CD4-positive, alpha-beta T cell (primary cell): ENCODE measurements around the gene GSTM5. TPM values are rescaled to one million over a fixed set of nuclear protein-coding genes. Genes with fewer than 3 reads are reported as not detected.
A peak's percentile ranks its signal among the peaks of the same experiment; 100 is the strongest.

Source experiments
- ATAC-seq: fragments of 200-7000 bp; cut with Tn5 transposase; one replicate; pipeline ENCODE4 v1.10.0; 2022; ENCODE audit warnings: mild to moderate bottlenecking; ENCODE audit not compliant: poor library complexity
- CTCF ChIA-PET: fragments of 350-600 bp; sonication (Branson Sonifier 250); formaldehyde crosslinking; loops from one replicate; lab custom pipeline; 2021; ENCODE audit warnings: antibody characterized with exemption, inconsistent platforms; lab: Charles Lee
- POLR2A ChIA-PET: fragments of 350-600 bp; sonication (Branson Sonifier 250); formaldehyde crosslinking; loops from one replicate; lab custom pipeline; 2021; ENCODE audit warnings: antibody characterized with exemption, inconsistent platforms; lab: Charles Lee
- DNase-seq, 14 experiments: peaks; one replicate each; pipeline ENCODE4 v3.0.0-alpha.2; 2013 to 2020; ENCODE audit warnings: mixed read lengths in 2 of 14
- H3K27ac ChIP-seq, 2 donors: one replicate each; pipeline versions ENCODE4 v1.5.1 to v1.7.0; 2013; ENCODE audit warnings: low read length in 2 of 2, low read depth in 1 of 2, mild to moderate bottlenecking in 1 of 2
- H3K27me3 ChIP-seq, 2 experiments: 1 replicate in 1 of 2; 2 replicates in 1 of 2; pipeline versions ENCODE4 v1.6.1 to v1.7.0; 2013; ENCODE audit warnings: low read length in 2 of 2, control low read depth in 1 of 2, mild to moderate bottlenecking in 1 of 2, moderate library complexity in 1 of 2; ENCODE audit not compliant: insufficient read depth in 2 of 2, control insufficient read depth in 1 of 2
- H3K36me3 ChIP-seq: one replicate; pipeline ENCODE4 v1.6.1; 2013; ENCODE audit warnings: low read length, control low read depth; ENCODE audit not compliant: insufficient read depth
- H3K4me1 ChIP-seq: one replicate; pipeline ENCODE4 v1.6.1; 2013; ENCODE audit warnings: low read length, control low read depth; ENCODE audit not compliant: insufficient read depth
- H3K4me3 ChIP-seq: one replicate; pipeline ENCODE4 v1.5.1; 2013; ENCODE audit warnings: mild to moderate bottlenecking, low read length, moderate library complexity
- H3K9me3 ChIP-seq, 2 experiments: 1 replicate in 1 of 2; 2 replicates in 1 of 2; pipeline versions ENCODE4 v1.6.1 to v1.7.0; 2013; ENCODE audit warnings: low read length in 2 of 2, mild to moderate bottlenecking in 2 of 2, control low read depth in 1 of 2, moderate library complexity in 1 of 2; ENCODE audit not compliant: control insufficient read depth in 1 of 2, insufficient read depth in 1 of 2
- H3K27ac Mint-ChIP-seq: one replicate; pipeline ENCODE4 v1.8.0; 2020; ENCODE audit warnings: mixed read lengths
- H3K27me3 Mint-ChIP-seq: one replicate; pipeline ENCODE4 v1.8.0; 2021; ENCODE audit warnings: mixed read lengths
- H3K36me3 Mint-ChIP-seq: one replicate; pipeline ENCODE4 v1.8.0; 2021; ENCODE audit warnings: low read depth, mixed read lengths
- H3K4me1 Mint-ChIP-seq: one replicate; pipeline ENCODE4 v1.8.0; 2021; ENCODE audit warnings: low read depth, mixed read lengths
- H3K4me3 Mint-ChIP-seq: one replicate; pipeline ENCODE4 v1.8.0; 2020; ENCODE audit warnings: mild to moderate bottlenecking, mixed read lengths
- H3K9me3 Mint-ChIP-seq: one replicate; pipeline ENCODE4 v1.8.0; 2020; ENCODE audit warnings: mixed read lengths
- intact Hi-C, 2 experiments: fragments of 100-400 bp; cut with DNase I in 1 of 2; cut with micrococcal nuclease in 1 of 2; formaldehyde crosslinking; loops; one replicate each; pipeline versions ENCODE4 v1.15.1 to v1.9.0; 2023 to 2025; cut with DNase I, micrococcal nuclease
- total RNA-seq, 174 experiments: library from RNA in 2 of 174; stranded (reverse) in 2 of 174; gene quantifications; one replicate each; pipeline ENCODE4 v1.2.3 and lab custom pipeline; 2021 to 2026
- TF ChIP-seq, protein P1 (sequence below): fragments of 200-600 bp; IDR thresholded peaks from one replicate; pipeline ENCODE4 v1.8.0; 2022; ENCODE audit warnings: antibody characterized with exemption, mild to moderate bottlenecking

The GSTM5 gene
- total RNA-seq, 2 experiments from 2014 or later, result 0.20 to 0.36 TPM

- ATAC-seq, result no peak
- H3K36me3 Mint-ChIP-seq, result peaks cover 10% of the 10 kb centered on the region
- CTCF ChIA-PET, result no interaction called here
Measured at GRCh38 chr1:109713636-109714035, 1.6 kb downstream of the GSTM5 start.

GRCh38 chr1:109714661-109715372 lies 2.8 kb downstream of the GSTM5 start:
- Mint-ChIP-seq H3K27ac (no peak overlapping the region), H3K36me3 (no peaks in the 10 kb centered on the region), H3K9me3 (no peaks in the 10 kb centered on the region), H3K4me1 (no peaks in the 10 kb centered on the region), H3K27me3 (peaks cover 17% of the 10 kb centered on the region), H3K4me3 (no peak overlapping the region)
- Histone ChIP-seq H3K4me3 (no peak overlapping the region), H3K9me3 (no peaks in the 10 kb centered on the region), H3K27ac (no peak overlapping the region), H3K4me1 (no peaks in the 10 kb centered on the region), H3K27me3 (peaks cover 0 to 5% of the 10 kb centered on the region in 2 experiments), H3K36me3 (no peaks in the 10 kb centered on the region)
- ChIA-PET POLR2A (no interaction called here), CTCF (no interaction called here)
- DNase-seq, result peak in 1 of 14 experiments; percentile 0
- ATAC-seq, result no peak
- TF ChIP-seq, protein P1, sequence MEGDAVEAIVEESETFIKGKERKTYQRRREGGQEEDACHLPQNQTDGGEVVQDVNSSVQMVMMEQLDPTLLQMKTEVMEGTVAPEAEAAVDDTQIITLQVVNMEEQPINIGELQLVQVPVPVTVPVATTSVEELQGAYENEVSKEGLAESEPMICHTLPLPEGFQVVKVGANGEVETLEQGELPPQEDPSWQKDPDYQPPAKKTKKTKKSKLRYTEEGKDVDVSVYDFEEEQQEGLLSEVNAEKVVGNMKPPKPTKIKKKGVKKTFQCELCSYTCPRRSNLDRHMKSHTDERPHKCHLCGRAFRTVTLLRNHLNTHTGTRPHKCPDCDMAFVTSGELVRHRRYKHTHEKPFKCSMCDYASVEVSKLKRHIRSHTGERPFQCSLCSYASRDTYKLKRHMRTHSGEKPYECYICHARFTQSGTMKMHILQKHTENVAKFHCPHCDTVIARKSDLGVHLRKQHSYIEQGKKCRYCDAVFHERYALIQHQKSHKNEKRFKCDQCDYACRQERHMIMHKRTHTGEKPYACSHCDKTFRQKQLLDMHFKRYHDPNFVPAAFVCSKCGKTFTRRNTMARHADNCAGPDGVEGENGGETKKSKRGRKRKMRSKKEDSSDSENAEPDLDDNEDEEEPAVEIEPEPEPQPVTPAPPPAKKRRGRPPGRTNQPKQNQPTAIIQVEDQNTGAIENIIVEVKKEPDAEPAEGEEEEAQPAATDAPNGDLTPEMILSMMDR, result no peak
- intact Hi-C loops, result no loop called here

More at GRCh38 chr1:109713636-109714035, 1.6 kb downstream of the GSTM5 start:
- Histone ChIP-seq H3K4me3 (no peak overlapping the region), H3K27me3 (peaks cover 0 to 5% of the 10 kb centered on the region in 2 experiments), H3K27ac (no peak overlapping the region), H3K36me3 (no peaks in the 10 kb centered on the region), H3K4me1 (no peaks in the 10 kb centered on the region), H3K9me3 (no peaks in the 10 kb centered on the region)
- Mint-ChIP-seq H3K27ac (no peak overlapping the region), H3K4me1 (no peaks in the 10 kb centered on the region), H3K4me3 (no peak overlapping the region), H3K27me3 (peaks cover 17% of the 10 kb centered on the region), H3K9me3 (peaks cover 6% of the 10 kb centered on the region)
- intact Hi-C loops, result no loop called here
- POLR2A ChIA-PET, result no interaction called here
- TF ChIP-seq, protein P1, result no peak
- peak in 1 of 14 experiments; percentile 4 for DNase-seq

DNA sequence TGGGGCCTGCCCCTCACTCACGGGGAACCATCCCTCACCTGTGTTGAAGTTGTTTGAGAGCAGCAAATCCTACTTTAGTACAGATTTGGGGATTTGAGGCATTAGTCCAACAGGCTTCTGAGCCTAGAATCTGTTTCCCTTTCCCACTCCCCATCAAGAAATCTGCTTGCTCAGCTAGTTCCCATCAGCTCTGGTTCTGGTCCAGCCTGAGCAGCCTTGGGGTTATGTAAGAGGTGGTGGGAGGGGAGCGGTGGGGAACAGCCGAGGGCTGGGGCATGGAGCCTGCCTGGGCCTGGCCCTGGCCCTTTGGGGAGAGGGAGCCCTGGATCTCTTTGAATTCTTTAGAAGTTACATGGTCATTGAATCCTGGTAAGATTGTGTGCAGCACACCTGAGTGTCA lies 4.1 kb downstream of the GSTM5 start:
- Histone ChIP-seq H3K4me3 (no peak overlapping the region), H3K27ac (no peak overlapping the region), H3K9me3 (no peaks in the 10 kb centered on the region), H3K36me3 (no peaks in the 10 kb centered on the region), H3K27me3 (peaks cover 0 to 5% of the 10 kb centered on the region in 2 experiments), H3K4me1 (no peaks in the 10 kb centered on the region)
- POLR2A ChIA-PET, result no interaction called here
- TF ChIP-seq, protein P1, result no peak
- no peak for ATAC-seq
- intact Hi-C loops, result no loop called here
- DNase-seq, result peak in 1 of 14 experiments; percentile 4
- Mint-ChIP-seq H3K9me3 (no peaks in the 10 kb centered on the region), H3K4me1 (no peaks in the 10 kb centered on the region), H3K27ac (no peak overlapping the region), H3K36me3 (no peaks in the 10 kb centered on the region), H3K4me3 (no peak overlapping the region), H3K27me3 (peaks cover 17% of the 10 kb centered on the region)
- CTCF ChIA-PET, result no interaction called here
